Smooth muscle cell (in vitro differentiated cells): Measurements from ENCODE around the gene NPAS3. TPM values are rescaled to one million over a fixed set of nuclear protein-coding genes. Genes with fewer than 3 reads are reported as not detected.

Source experiments
- DNase-seq: peaks from one replicate; lab custom pipeline; 2025; ENCODE audit not compliant: unreplicated experiment; lab: John Stamatoyannopoulos, UW
- H2AFZ ChIP-seq: fragments of 200-600 bp; sonication (generic); 2 replicates; pipeline ENCODE4 v1.6.0; 2016; ENCODE audit warnings: antibody characterized with exemption, low read depth, mild to moderate bottlenecking
- H3F3A ChIP-seq: fragments of 200-600 bp; sonication (generic); 2 replicates; pipeline ENCODE4 v1.6.0; 2017; ENCODE audit warnings: antibody characterized with exemption, low read depth
- H3K27ac ChIP-seq: fragments of 200-600 bp; sonication (generic); 2 replicates; pipeline ENCODE4 v1.5.1; 2016; ENCODE audit warnings: low read depth, mild to moderate bottlenecking
- H3K27me3 ChIP-seq: fragments of 200-600 bp; sonication (generic); 2 replicates; pipeline ENCODE4 v1.6.1; 2016; ENCODE audit warnings: low read depth, mild to moderate bottlenecking
- H3K36me3 ChIP-seq: fragments of 200-600 bp; sonication (generic); 2 replicates; pipeline ENCODE4 v1.5.1; 2016; ENCODE audit warnings: low read depth
- H3K4me1 ChIP-seq: fragments of 200-600 bp; sonication (generic); 2 replicates; pipeline ENCODE4 v1.5.1; 2016; ENCODE audit warnings: low read depth
- H3K4me2 ChIP-seq: fragments of 200-600 bp; sonication (generic); 2 replicates; pipeline ENCODE4 v1.6.0; 2016; ENCODE audit warnings: mild to moderate bottlenecking
- H3K4me3 ChIP-seq: fragments of 200-600 bp; sonication (generic); 2 replicates; pipeline ENCODE4 v1.5.1; 2016; ENCODE audit warnings: mild to moderate bottlenecking
- H3K79me2 ChIP-seq: fragments of 200-600 bp; sonication (generic); 2 replicates; pipeline ENCODE4 v1.6.0; 2016; ENCODE audit warnings: low read depth, mild to moderate bottlenecking
- H3K9ac ChIP-seq: fragments of 200-600 bp; sonication (generic); 2 replicates; pipeline ENCODE4 v1.6.0; 2016; ENCODE audit warnings: low read depth
- H3K9me3 ChIP-seq: fragments of 200-600 bp; sonication (generic); replicated peaks from 2 replicates; pipeline ENCODE4 v1.5.1; 2016; ENCODE audit warnings: low read depth
- H4K20me1 ChIP-seq: fragments of 200-600 bp; sonication (generic); 2 replicates; pipeline ENCODE4 v1.6.0; 2016; ENCODE audit warnings: low read depth
- CTCF ChIP-seq: fragments of 200-600 bp; sonication (generic); IDR thresholded peaks from 2 replicates; pipeline ENCODE4 v1.5.1; 2017; ENCODE audit warnings: borderline replicate concordance, mild to moderate bottlenecking, antibody characterized with exemption; ENCODE audit not compliant: insufficient read depth, poor library complexity, severe bottlenecking
- WGBS: methylation state at CpG from one replicate; pipeline ENCODE4 v1.1.7; 2016; ENCODE audit warnings: low lambda C conversion rate; 5-methylcytosine and 5-hydroxymethylcytosine counted together
- polyA plus RNA-seq: library from polyadenylated mRNA; unstranded; fragments of >200 nt; fragmentation: Nextera tagmentation; extraction: Ambion mirVana; gene quantifications from 2 replicates; pipeline ENCODE4 v1.2.1, GENCODE V29; 2016
- total RNA-seq: library from RNA; depleted of rRNA; stranded (reverse); fragments of >200 nt; gene quantifications from 2 replicates; pipeline ENCODE4 v1.2.3, GENCODE V29; 2014

The NPAS3 gene
- total and polyA plus RNA-seq, 2 experiments from 2014 or later, result 0.79 to 2.0 TPM

GRCh38 chr14:33699300-33699983, 760.8 kb downstream of the NPAS3 start:
- no peak for DNase-seq
- Histone ChIP-seq H3K36me3 (no peaks in the 10 kb centered on the region), H3K9ac (no peak overlapping the region), H2AFZ (no peak overlapping the region), H3K4me1 (no peaks in the 10 kb centered on the region), H3K4me3 (no peak overlapping the region), H3F3A (no peaks in the 10 kb centered on the region), H4K20me1 (no peaks in the 10 kb centered on the region), H3K27me3 (no peaks in the 10 kb centered on the region), H3K79me2 (no peaks in the 10 kb centered on the region), H3K27ac (no peak overlapping the region), H3K4me2 (no peak overlapping the region), H3K9me3 (no peaks in the 10 kb centered on the region)
- 87% methylated on average over 12 of the region's 12 CpGs for WGBS
- TF ChIP-seq CTCF, result no peak

GRCh38 chr14:33700052-33700451, 761.4 kb downstream of the NPAS3 start:
- H4K20me1 ChIP-seq, result no peaks in the 10 kb centered on the region
- no peak overlapping the region for H3K4me2 ChIP-seq
- no peaks in the 10 kb centered on the region for H3K27me3 ChIP-seq
- H3K27ac ChIP-seq, result no peak overlapping the region
- no peaks in the 10 kb centered on the region for H3K9me3 ChIP-seq
- H3K36me3 ChIP-seq, result no peaks in the 10 kb centered on the region
- 83% methylated on average over 6 of the region's 6 CpGs for WGBS
- TF ChIP-seq CTCF, result no peak
- H2AFZ ChIP-seq, result no peak overlapping the region
- no peak overlapping the region for H3K9ac ChIP-seq
- no peak overlapping the region for H3K4me3 ChIP-seq
- H3K4me1 ChIP-seq, result no peaks in the 10 kb centered on the region
- DNase-seq, result no peak
- H3F3A ChIP-seq, result no peaks in the 10 kb centered on the region
- H3K79me2 ChIP-seq, result no peaks in the 10 kb centered on the region

- no peaks in the 10 kb centered on the region for H3K79me2 ChIP-seq
- H3K9me3 ChIP-seq, result no peaks in the 10 kb centered on the region
- peaks cover 4% of the 10 kb centered on the region for H3K4me1 ChIP-seq
- TF ChIP-seq CTCF, result no peak
- H3F3A ChIP-seq, result no peaks in the 10 kb centered on the region
- 88% methylated on average over 1 of the region's 1 CpG for WGBS
- no peak overlapping the region for H2AFZ ChIP-seq
- H3K27ac ChIP-seq, result no peak overlapping the region
- H3K4me2 ChIP-seq, result no peak overlapping the region
- no peaks in the 10 kb centered on the region for H3K36me3 ChIP-seq
- H3K4me3 ChIP-seq, result no peak overlapping the region
- no peaks in the 10 kb centered on the region for H4K20me1 ChIP-seq
- no peaks in the 10 kb centered on the region for H3K27me3 ChIP-seq
- H3K9ac ChIP-seq, result no peak overlapping the region
- DNase-seq, result no peak
Measured at GRCh38 chr14:33702293-33702692, 763.6 kb downstream of the NPAS3 start.

GRCh38 chr14:33704481-33704880, 765.8 kb downstream of the NPAS3 start:
- no peaks in the 10 kb centered on the region for H3K27me3 ChIP-seq
- DNase-seq, result no peak
- no peaks in the 10 kb centered on the region for H3K79me2 ChIP-seq
- H3K27ac ChIP-seq, result no peak overlapping the region
- H4K20me1 ChIP-seq, result no peaks in the 10 kb centered on the region
- H3K4me1 ChIP-seq, result peaks cover 13% of the 10 kb centered on the region
- H3F3A ChIP-seq, result no peaks in the 10 kb centered on the region
- WGBS, result 96% methylated on average over 2 of the region's 2 CpGs
- no peak for TF ChIP-seq CTCF
- no peaks in the 10 kb centered on the region for H3K9me3 ChIP-seq
- no peak overlapping the region for H2AFZ ChIP-seq
- H3K4me3 ChIP-seq, result no peak overlapping the region
- H3K36me3 ChIP-seq, result no peaks in the 10 kb centered on the region
- no peak overlapping the region for H3K4me2 ChIP-seq
- H3K9ac ChIP-seq, result no peak overlapping the region
